GM19395 (cell line): ENCODE results near the gene RHOT2.

Experiments used
- ATAC-seq: cut with Tn5 transposase; IDR thresholded peaks from one replicate; pipeline ENCODE4 v1.9.1; 2021; ENCODE audit warnings: mild to moderate bottlenecking, moderate library complexity; ENCODE audit not compliant: unreplicated experiment

Gene RHOT2

GRCh38 chr16:647173-647902 lies 20.6 kb upstream of the RHOT2 start:
- no peak for ATAC-seq

DNA sequence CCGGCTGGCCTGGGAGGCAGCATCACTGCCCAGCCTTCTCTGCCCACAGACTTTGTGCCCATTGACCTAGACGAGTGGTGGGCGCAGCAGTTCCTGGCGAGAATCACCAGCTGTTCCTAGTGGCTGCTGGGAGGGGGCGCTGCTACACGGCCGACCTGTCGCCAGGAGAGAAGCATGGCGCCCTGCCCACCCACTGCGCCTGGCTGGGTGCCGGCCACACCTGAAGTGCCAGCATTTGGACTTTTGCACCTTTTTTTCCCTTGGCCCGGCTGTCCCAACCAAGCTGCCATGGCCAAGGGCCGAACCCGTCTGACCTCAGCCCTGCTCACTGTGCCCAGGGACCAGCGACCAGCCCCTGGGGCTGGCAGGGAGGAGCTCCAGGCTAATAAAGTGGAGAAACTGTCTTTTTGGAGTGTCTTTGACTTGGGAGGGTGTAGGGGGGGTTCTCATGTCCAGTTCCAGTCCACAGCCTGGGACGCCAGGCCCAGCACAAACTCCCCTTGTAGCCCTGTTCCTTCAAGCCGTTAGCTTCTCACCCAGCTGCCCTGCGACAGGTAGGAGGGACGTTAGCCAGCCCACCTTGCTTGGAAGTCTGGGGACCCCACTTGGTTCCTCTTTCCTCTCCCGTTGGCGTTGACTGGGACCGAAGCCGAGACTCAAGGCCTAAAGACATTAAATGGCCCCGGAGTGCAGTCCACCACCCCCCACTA lies 19.7 kb upstream of the RHOT2 start:
- no peak for ATAC-seq

DNA sequence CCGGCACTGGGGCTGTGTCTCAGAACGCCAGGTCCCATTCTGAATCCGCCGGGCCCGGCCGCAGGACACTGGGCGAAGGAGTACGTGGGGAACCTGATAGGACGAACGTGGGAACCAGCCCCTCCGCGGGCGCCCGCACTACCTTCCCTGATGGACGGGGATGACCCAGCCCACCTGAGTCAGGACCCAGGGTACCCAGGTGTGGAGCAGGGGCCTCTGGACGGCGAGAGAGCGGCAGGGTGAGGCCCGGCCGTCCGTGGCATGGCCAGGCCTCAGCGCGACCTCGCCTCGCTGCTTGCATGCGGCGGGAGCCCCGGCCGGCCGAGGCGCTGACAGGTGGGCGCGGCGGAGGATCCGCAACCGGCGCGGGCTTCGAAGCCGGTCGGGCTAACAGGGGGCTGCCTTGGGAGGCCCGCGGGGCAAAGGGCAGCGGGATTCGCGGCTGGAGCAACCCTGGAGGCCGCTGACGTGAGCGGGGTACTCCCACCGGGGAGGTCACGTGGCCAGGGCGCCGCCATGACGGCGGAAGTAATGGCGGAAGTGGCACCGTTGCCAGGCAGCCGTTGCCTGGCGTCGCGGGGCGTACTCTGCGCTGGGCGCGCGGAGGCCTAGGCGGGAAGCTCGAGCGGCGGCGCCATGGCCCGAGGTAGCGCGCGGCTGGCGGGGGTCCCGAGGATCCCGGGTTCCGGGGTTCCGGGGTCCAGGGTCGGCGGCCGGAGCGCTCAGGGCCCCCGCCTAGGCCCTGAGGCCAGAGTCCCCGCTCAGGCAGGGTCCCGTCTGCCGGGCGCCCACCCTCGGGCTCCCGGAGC lies 18.9 kb upstream of the RHOT2 start, which contains the start of gene WDR90:
TSS of gene WDR90 (plus strand) at position 585 of the 809 bp plus-strand sequence. CDS start at position 637, 52 bp downstream.
- ATAC-seq = peak; percentile 75

- ATAC-seq = no peak
These were observed 18.3 kb upstream of the RHOT2 start for GRCh38 chr16:649631-650030.

GRCh38 chr16:651844-652243 lies 16.1 kb upstream of the RHOT2 start:
- ATAC-seq = no peak

DNA sequence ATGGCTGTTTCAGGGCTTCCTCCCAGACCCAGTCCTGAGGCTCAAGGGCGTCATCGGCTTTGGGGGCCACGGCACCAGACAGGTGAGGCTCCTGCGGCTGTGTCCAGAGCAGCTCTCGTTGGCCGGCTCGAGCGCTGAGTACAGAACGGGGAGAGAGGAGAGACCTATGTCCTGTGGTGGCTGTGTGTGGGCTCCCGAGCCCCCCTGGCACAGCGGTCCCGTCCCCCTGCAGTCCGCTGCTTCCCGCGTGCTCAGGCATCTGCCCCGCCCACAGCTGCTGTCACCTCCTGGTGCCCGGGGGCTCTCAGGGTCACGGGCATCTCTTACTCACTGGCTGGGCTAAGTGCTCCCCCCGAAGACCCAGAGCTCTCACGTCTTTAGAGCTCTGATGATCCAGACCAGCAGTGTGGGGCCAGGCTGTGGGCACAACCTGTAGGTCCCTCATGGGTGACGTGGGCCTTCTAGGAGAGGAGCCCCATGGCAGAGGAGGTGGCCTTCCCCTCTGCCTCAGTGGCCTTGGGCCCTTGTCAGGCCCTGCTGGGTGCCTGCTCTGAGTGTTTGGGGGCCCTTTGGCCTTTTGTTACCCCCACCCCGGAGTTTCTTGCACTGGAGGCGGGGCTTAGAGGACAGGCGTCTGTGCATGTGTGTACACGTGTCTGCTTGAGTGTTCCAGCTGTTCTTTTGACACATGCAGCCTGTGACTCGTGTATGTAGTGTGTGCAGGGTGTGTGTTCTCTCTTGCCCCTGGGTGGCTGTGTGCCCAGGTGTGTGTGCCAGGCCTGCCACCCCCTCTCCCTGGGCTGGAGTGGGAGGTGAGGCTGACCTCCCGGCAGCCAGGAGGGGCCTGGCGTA lies 15.3 kb upstream of the RHOT2 start:
- no peak for ATAC-seq

GRCh38 chr16:654034-654433 lies 13.9 kb upstream of the RHOT2 start:
- no peak for ATAC-seq

DNA sequence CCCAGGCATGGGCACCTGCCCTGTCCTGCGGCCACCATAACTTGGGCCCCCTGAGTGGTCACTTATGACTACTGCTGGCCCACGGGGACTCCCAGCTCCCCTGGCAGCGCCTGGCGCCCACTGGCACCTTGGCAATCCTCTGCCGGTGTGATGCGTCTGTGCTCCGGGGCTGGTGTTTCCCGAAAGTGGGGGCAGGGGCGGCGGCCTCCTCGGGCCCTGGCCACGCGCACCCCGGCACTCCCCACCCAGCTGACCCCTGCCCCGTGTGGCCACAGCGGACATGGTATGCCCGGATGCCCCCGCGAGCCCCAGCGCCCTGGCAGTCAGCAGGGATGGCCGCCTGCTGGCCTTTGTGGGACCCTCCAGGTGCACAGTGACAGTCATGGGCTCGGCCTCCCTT lies 10.4 kb upstream of the RHOT2 start:
- no peak for ATAC-seq

- no peak for ATAC-seq
These were observed 9.0 kb upstream of the RHOT2 start for GRCh38 chr16:658679-659571.

DNA sequence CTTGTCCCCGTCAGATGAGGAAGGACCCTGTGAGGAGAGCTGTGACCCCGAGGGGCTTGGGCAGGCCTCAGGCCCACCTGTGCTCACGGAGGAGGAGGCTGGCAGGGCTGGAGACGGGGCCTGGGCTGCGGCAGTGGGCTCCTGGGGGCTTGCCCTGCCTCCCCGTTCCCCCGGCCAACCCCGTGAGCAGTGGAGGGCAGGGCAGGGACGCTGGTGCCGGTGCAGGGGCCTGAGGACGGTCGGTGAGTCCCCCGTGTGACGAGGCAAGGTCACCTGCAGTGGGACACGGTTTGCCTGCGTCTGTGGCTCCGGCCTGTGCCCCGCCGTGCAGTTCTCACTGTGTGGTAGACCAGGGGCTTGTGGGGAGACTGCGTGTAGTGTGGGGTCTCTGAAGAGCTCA lies 8.3 kb upstream of the RHOT2 start:
- ATAC-seq = no peak

DNA sequence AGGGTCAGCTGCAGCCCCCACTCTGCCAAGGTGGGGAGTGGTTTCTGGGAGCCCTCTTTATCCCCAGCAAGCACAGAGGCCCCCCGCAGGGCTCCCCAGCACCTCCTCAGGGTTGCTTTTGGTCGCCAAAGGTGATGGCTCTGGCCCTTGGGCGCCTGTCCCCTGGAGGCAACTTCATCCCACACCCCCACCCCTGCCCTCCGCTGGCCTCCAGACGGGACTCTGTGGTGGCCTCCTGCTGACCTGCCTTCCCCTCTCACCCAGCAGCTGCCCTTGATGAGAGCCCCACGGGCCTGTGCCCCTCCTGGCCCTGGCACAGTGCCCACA lies 7.8 kb upstream of the RHOT2 start:
- ATAC-seq = no peak

GRCh38 chr16:660459-661183 lies 7.3 kb upstream of the RHOT2 start:
- ATAC-seq = peak; percentile 53

- peak; percentile 23 for ATAC-seq
These were observed 6.6 kb upstream of the RHOT2 start for GRCh38 chr16:661184-661821.

GRCh38 chr16:662095-662494 lies 5.8 kb upstream of the RHOT2 start:
- no peak for ATAC-seq

DNA sequence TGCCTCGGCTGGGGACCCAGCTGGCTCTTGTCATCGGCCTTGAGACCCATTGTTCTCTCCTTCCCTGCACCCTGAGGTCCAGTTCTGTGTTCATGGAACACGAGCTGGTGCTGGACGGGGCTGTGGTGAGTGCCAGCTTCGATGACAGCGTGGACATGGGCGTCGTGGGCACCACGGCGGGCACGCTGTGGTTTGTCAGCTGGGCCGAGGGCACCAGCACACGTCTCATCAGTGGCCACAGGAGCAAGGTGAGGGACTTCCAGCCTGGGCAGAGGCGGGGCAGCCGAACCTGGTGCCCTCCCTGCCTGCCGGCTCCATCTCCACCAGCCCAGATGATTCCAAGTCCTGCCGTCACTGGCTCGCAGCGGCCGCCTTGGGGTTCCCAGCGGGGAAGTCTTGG lies 5.3 kb upstream of the RHOT2 start:
- no peak for ATAC-seq

DNA sequence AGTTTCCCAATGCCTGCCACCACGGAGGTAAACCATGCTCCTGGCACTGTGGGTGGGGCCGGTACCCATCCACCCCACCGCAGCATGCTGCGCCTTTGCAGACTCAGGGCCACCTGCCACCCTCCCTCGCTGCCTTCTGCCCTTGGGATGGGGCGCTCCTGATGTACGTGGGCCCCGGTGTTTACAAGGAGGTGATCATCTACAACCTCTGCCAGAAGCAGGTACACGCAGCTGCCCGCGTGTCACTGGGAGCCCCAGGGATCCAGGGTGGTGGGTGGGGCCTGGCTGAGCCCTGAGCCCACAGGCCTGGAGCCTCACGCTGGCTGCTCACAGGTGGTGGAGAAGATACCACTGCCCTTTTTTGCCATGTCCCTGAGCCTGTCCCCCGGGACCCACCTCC lies 1.4 kb upstream of the RHOT2 start:
- ATAC-seq = no peak

DNA sequence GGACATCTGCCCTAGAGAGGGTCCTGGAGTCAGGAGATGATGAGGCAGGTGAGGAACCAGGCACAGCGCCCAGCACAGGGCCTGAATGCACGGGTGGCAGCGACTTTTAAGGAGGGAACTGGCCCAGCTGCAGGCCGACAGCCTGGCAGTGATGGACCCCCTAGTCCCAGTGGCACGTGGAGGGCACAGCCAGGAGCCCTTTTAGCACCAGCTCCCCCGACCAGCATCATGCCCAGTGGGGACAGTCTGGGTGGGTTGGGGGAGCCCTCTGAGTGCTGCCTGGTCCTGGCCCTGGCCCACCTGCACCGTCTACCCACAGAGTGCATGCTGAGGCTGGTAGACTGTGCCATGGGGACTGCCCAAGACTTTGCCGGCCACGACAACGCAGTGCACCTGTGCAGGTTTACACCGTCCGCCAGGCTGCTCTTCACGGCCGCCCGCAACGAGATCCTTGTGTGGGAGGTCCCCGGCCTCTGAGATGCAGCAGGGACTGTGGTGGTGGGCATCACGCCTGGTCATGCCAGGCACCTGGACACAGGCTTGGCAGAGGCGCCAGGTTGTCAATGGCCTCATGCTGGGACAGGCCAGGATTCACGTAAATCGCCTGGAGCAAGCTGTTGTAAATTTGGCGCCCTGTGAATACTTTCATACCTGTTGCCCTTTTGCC lies 686 bp upstream of the RHOT2 start:
- no peak for ATAC-seq

DNA sequence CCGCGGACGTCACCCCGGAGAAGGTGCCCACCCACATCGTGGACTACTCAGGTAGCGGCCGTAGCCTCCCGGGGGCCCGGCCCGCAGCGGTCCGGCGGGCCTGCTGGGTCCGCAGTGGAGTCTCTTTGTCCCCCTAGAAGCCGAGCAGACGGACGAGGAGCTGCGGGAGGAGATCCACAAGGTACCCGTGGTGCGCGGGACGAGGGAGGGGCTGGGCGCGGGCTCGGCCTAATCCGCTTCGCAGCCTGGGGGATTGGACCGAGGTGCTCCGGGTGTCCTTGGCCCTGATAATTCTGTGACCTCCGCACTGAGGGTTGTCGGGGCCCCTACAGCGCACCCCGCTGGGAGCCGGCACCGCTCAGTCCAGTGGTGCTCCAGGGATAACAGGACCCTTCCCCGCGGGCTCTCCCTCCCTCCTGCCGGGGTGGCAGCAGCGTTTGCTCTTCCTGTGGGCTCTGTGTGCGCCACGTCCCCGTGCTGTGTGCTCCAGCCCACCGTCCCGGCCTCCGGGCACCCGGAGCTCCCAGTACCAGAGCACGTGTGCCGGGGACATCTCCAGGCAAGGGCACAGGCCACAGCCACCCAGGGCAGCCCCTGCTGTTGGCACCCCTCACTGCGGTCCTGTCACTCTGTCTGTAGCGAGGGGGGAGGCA lies 713 bp downstream of the RHOT2 start:
- ATAC-seq = peak; percentile 3
